ENCODE data around the gene MRPS21.

DNA sequence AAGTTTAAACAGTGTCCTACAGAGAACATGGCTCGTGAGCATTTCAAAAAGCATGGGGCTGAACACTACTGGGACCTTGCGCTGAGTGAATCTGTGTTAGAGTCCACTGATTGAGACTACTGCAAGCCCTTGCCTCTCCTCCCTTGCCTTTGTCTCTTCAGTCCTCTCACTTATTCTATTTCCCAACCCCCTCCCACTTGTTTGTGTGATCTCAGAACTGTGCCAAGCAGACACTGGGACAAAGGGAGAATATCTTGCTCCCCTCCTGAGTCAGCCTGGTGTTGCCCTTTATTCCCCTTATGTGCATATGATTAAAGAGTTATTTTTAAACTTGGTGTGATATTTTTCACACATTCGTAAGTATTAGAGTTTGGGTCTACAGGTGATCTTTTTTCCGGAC is 59.2 kb downstream of the MRPS21 start:
- TF ChIP-seq, protein P1, sequence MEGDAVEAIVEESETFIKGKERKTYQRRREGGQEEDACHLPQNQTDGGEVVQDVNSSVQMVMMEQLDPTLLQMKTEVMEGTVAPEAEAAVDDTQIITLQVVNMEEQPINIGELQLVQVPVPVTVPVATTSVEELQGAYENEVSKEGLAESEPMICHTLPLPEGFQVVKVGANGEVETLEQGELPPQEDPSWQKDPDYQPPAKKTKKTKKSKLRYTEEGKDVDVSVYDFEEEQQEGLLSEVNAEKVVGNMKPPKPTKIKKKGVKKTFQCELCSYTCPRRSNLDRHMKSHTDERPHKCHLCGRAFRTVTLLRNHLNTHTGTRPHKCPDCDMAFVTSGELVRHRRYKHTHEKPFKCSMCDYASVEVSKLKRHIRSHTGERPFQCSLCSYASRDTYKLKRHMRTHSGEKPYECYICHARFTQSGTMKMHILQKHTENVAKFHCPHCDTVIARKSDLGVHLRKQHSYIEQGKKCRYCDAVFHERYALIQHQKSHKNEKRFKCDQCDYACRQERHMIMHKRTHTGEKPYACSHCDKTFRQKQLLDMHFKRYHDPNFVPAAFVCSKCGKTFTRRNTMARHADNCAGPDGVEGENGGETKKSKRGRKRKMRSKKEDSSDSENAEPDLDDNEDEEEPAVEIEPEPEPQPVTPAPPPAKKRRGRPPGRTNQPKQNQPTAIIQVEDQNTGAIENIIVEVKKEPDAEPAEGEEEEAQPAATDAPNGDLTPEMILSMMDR (conservative IDR thresholded peaks at IDR 0.05), result no peak
- no peak for TF ChIP-seq ZFX (IDR thresholded peaks at IDR 0.05)
